Daoy (cell line): ENCODE results near the gene FOXP4. TPM values are rescaled to one million over a fixed set of nuclear protein-coding genes. Genes with fewer than 3 reads are reported as not detected.

Experiments used
- DNase-seq: peaks from one replicate; pipeline ENCODE4 v3.0.0-alpha.2; 2015; ENCODE audit warnings: low read depth
- total RNA-seq: library from RNA; depleted of rRNA; stranded (reverse); fragments of >200 nt; shearing (Covaris generic); gene quantifications from 2 replicates; pipeline ENCODE4 v1.2.3, GENCODE V29; 2014; rRNA removed

FOXP4 gene
- total RNA-seq, 1 experiment from 2014 or later, result 3.7 TPM

DNA sequence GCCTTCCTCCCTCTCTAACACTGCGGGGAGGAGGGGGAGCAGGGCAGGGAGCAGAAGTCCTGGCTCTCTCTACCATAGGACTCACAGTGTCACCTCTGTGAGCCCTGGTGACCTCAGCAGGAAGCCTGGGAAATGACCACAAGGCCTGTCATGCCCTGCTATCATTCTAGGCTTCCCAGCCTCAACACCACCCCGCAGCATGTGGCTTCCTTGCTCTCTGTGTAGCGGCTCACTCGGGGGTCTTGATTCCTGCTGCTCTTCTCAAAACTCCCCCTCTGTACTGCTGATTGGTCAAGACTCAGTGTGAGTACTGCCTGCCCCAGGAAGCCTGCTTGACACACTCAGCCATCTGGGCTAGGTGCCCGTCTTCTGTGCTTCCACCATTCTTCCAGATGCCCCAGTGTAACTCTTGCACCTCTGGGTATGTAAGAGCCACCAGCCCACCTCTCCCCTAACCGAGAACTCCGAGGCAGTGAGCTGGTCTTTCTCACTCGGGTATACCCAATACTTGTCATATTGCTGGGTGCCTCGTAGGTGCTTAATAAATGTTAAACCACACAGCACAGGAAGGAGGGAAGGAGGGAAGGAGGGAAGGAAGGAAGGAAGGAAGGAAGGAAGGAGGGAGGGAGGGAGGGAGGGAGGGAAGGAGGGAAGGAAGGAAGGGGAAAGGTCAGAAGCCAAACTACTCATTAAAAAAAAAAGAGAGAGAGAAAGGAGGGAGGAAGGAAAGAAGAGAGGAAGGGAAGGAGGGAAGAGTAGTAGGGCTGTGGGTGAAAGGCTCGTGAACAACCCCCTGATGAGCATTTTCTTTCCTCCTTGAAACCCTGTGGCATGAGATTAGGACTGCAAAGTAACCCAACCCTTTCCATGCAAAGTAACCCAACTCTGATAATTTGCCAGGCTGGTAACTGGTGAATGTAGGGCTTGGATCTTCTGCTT lies 97.0 kb downstream of the FOXP4 start:
- DNase-seq, result no peak

DNA sequence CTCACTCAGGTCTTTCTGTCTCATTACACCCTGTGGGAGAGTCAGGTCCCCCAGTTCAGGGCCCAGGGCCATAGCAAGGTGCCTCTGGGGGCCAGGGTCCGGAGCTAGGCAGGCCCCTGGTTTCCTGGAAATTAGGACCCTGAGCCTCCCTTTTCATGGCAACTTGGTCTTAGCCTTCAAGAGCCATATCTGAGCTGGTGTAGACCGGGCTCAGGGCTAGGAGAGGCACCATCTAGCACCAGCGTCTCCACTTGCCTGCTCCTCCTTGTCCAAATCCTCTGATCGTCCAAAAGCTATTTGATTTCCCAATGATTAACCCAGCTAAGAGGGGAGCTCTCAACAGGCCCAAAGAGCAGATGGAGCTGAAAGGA lies 97.7 kb downstream of the FOXP4 start:
- no peak for DNase-seq

DNA sequence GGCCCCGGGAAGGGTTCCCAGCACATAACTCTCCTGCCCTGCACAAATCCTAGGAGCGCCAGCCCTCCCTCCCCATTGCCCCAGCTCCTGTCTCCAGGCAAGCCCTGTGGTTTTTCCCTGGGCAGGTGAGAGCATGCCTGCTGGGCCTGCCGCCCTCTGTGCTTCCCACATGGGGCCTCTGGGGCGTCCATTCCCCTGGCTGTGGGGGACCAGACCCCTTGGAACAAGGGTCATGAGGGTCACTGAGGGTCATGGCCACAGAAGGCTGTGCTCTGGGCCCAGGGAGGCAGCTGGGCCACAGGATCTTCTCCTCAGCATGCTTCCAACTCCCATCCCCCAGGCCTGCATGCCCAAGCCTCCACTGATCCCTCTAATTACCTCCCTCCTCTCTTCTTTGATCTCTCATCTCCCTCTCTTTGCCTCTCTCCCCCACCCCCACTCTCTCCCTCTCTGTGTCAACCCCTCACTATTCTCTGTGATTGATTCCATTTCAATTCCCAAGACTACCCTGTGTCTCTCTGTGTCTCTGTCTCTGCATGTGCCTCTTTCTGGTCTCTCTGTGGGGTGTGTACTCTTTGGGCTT lies 98.2 kb downstream of the FOXP4 start:
- DNase-seq, result no peak

DNA sequence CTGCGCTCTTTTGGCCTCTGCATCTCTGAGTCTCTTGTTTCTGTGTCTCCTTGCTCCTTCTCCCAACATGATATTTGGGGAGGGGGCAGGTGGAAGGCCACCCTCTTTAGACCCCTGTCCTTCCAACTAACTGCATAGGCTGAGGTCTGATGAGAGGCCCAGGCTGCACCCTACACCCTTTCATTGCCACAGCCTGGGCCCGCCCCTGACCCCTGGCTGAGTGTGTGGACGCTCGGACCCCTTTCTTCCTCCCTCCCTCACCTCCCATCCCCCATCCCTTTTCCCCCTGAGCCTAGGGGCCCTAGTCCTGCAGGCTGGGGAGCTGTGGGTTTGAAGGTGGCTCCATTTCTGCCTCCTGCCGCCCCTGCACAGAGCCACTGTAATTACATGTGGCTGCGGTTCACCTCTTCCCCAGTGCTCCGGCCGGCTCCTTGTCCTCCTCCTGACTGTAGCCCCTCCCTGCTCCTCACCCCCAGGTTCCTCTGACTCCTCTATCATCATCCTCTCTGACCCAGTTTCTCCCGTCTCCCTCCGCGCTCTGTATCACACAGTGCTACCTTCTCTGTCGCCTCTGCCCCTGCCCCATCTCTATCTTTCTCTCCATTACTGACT lies 98.9 kb downstream of the FOXP4 start:
- peak; percentile 74 for DNase-seq

DNA sequence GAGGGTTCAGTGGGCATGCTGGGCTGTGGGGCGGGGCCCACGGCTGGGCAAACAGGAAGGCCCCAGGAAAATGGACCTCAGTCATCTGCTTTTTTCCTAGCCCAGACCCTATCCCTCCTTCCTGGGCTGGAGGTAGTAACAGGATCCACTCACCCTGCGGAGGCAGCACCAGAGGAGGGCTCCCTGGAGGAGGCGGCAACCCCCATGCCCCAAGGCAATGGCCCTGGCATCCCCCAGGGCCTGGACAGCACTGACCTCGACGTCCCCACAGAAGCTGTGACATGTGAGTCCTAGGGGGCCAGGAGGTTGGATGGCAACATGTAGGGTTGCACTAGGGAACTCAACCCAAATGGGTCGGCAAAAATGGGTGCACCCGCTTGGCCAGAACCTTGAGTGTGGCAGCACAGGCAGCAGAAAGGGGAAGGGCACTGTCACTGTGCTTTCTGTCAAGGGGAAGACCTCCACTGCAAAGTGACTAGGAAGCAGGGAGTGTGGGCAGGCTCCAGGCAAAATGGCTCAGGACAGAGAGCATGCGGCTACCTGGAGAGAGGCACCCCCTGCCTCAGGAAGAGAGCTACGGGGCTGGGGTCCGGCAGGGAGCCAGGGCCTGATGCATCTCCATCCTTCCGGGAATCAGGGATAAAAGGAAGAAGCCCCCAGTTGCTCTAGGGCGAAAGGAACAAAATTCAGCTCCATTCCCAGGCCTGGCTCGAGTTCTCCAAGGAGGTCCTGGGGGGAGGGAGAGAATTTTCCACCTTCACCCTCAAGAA lies 100.0 kb downstream of the FOXP4 start:
- DNase-seq, result no peak

DNA sequence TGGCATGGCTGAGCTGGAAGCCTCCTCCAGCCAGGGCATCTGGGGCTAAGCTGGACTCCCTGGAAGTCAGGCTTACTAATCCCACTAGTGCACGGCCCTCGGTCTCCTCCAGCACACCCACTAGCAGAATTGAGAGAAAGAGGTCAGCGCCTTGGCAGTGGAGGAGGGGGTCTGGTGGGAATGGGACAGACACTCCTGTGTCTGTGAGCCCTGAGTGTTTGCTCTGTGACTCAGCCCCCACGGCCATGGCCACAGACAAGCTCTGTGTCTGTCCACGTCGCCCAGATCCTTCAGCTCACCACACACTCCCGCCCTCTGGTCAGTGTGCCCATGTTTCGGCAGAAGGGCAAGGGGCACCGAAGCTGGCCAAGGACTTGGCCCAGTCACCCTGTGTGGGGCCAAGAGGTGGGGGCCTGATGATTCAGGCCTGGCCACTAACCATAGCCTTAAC lies 100.9 kb downstream of the FOXP4 start:
- no peak for DNase-seq

DNA sequence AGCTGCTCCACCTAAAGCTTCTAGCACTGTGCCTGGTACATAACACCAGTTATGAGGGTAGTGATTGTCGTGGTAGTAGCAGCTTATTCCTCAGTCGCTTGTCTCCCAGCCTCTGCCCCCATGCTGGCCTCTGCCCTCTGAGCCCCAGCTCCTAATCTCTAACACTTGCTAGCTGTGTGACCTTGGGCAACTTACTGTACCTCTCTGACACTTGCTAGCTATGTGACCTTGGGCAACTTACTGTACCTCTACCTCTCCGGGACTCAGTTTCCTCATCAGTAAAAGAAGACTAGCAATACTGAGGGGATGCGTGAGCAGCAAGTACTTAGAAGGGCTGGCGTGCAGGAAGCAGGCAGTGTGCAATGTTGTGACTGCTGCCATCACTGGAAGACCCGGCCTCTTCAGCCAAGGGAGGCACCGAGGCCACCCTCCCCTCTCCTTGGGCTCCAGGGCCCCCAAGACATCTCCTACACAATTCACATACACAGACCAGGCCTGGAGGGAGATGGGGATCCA lies 101.9 kb downstream of the FOXP4 start:
- DNase-seq, result no peak

DNA sequence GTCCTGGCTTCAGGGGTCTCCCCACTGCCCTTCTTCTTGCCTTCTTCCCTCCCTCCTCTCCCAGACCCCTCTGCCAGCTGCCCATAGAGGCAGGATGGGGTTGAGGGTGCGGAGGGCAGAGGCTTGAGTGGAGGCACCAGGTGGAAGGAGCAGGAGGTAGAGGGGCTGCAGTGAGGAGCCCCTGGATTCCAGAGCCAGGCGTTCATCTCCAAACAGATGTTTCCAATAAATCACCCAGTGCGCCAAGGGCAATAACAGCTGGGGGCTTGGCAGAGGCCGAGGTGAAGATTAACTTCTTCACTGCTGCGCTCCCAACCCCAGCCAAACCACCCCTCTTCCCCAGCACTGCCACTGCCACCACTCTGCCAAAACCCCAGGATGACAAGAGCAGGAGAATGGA lies 102.7 kb downstream of the FOXP4 start:
- DNase-seq, result no peak

DNA sequence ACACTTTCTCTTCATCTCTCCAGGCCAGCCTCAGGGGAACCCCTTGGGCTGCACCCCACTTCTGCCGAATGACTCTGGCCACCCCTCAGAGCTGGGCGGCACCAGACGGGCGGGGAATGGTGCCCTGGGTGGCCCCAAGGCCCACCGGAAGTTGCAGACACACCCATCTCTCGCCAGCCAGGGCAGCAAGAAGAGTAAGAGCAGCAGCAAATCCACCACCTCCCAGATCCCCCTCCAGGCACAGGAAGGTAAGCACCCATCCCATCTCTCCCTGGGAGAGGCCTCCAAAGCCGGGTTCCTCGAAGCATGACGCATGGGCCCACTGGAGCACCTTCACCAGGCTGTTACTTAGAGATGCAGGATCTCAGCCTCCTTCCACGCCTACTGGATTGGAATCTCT lies 103.4 kb downstream of the FOXP4 start:
- DNase-seq, result no peak

DNA sequence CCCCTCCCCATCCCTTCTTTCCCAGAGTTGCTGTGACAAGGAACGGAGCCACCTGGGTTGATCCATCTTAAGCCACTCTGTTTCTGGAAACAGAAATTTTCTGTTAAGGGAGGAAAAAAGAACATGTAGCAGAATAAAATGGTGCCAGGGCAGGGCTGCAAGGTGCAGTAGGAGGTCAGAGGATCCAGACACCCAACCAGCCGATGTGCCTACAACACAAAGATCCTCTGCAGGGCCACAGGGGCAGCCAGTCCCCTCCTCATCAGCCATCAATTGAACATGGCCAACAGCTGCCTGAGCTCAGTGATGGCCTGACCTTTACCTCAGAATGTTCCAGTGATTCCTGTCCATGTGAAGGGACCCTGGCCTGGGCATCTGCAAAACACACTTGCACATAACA lies 103.9 kb downstream of the FOXP4 start:
- DNase-seq, result no peak

DNA sequence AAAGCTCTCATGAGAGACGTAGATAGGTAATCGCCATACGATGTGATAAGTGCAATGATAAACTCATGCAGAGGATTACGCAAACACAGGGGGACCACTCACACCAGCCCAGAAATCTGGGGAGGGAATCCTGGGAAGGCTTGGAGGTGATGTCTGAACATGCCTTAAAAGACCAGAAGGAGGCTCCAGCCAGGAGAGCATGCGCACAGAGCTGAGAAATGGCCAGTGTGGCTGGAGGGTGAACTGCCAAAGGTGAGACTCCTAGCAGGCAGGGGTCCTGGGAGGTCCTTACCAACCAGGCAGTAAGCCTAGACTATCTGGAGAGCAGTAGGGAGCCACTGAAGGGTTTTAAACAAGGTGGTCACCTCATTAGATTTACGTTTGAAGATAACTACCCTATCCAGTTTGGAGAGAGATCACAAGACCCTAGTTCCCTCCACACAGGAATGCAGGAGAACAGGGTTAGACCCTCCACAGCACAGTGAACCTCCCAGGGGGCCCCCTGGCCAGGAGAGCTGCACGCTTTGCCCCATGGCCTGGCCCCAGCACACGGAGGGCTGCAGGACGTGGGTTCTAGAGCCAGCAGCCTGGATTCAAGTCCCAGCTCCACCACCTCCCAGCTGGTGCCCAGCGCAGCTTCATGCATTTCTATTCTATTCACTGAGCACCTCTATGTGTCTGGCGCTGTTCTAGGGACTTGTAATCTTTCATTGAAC lies 105.2 kb downstream of the FOXP4 start:
- DNase-seq, result no peak

Other genes starting within 250 kb of the FOXP4 start
- not detected in 2 replicates for gene NCR2, start 210.8 kb upstream of the FOXP4 start, total RNA-seq
- 45.7 and 53.7 TPM in 2 replicates for gene MDFI, start 92.1 kb downstream of the FOXP4 start, total RNA-seq
- gene TFEB, start 189.2 kb downstream of the FOXP4 start, total RNA-seq, result 4.0 and 8.1 TPM in 2 replicates
- not detected in 2 replicates for gene PGC, start 201.0 kb downstream of the FOXP4 start, total RNA-seq
- 0.74 and 2.3 TPM in 2 replicates for gene FRS3, start 233.5 kb downstream of the FOXP4 start, total RNA-seq
- not detected in 2 replicates for gene PRICKLE4, start 234.4 kb downstream of the FOXP4 start, total RNA-seq
- 229 and 285 TPM in 2 replicates for gene TOMM6, start 241.3 kb downstream of the FOXP4 start, total RNA-seq